Neural progenitor cell (in vitro differentiated cells): ENCODE measurements around the gene SCCPDH. TPM values are rescaled to one million over a fixed set of nuclear protein-coding genes. Genes with fewer than 3 reads are reported as not detected.

ENCODE experiments used
- DNase-seq: peaks from one replicate; pipeline ENCODE4 v3.0.0-alpha.2; 2016; ENCODE audit warnings: low spot score
- H2AFZ ChIP-seq: fragments of 200-600 bp; sonication (generic); replicated peaks from 2 replicates; pipeline ENCODE4 v1.6.1; 2016; ENCODE audit warnings: antibody characterized with exemption
- H3F3A ChIP-seq: fragments of 200-600 bp; sonication (generic); 2 replicates; pipeline ENCODE4 v1.6.1; 2016; ENCODE audit warnings: antibody characterized with exemption, low read depth
- H3K27ac ChIP-seq: fragments of 200-600 bp; sonication (generic); 2 replicates; pipeline ENCODE4 v1.5.1; 2016; ENCODE audit warnings: mild to moderate bottlenecking
- H3K27me3 ChIP-seq: fragments of 200-600 bp; sonication (generic); 2 replicates; pipeline ENCODE4 v1.6.1; 2016; ENCODE audit warnings: mild to moderate bottlenecking, moderate library complexity
- H3K36me3 ChIP-seq: fragments of 200-600 bp; sonication (generic); 2 replicates; pipeline ENCODE4 v1.5.1; 2016
- H3K4me1 ChIP-seq: fragments of 200-600 bp; sonication (generic); 2 replicates; pipeline ENCODE4 v1.6.1; 2016; ENCODE audit warnings: mixed run types
- H3K4me2 ChIP-seq: fragments of 200-600 bp; sonication (generic); 2 replicates; pipeline ENCODE4 v1.6.1; 2016
- H3K4me3 ChIP-seq: fragments of 200-600 bp; sonication (generic); 2 replicates; pipeline ENCODE4 v1.5.1; 2016
- H3K79me2 ChIP-seq: fragments of 200-600 bp; sonication (generic); 2 replicates; pipeline ENCODE4 v1.6.1; 2016; ENCODE audit warnings: low read depth
- H3K9ac ChIP-seq: fragments of 200-600 bp; sonication (generic); 2 replicates; pipeline ENCODE4 v1.6.1; 2016
- H3K9me3 ChIP-seq: fragments of 200-600 bp; sonication (generic); 2 replicates; pipeline ENCODE4 v1.5.1; 2016; ENCODE audit warnings: low read depth
- H4K20me1 ChIP-seq: fragments of 200-600 bp; sonication (generic); 2 replicates; pipeline ENCODE4 v1.6.1; 2016; ENCODE audit warnings: low read depth
- H3K27ac Mint-ChIP-seq: 3 replicates; pipeline ENCODE4 v1.8.0; 2021; ENCODE audit warnings: mixed read lengths
- H3K27me3 Mint-ChIP-seq: 2 replicates; pipeline ENCODE4 v1.8.0; 2022; ENCODE audit warnings: low read depth, mild to moderate bottlenecking, inconsistent platforms, moderate library complexity, mixed read lengths; ENCODE audit not compliant: insufficient read depth
- H3K36me3 Mint-ChIP-seq: 3 replicates; pipeline ENCODE4 v1.8.0; 2021; ENCODE audit warnings: mixed read lengths
- H3K4me1 Mint-ChIP-seq: 3 replicates; pipeline ENCODE4 v1.8.0; 2021; ENCODE audit warnings: mixed read lengths
- H3K4me3 Mint-ChIP-seq: 3 replicates; pipeline ENCODE4 v1.8.0; 2021; ENCODE audit warnings: mild to moderate bottlenecking, moderate library complexity, mixed read lengths
- H3K9me3 Mint-ChIP-seq: 3 replicates; pipeline ENCODE4 v1.8.0; 2020; ENCODE audit warnings: mixed read lengths
- EZH2 ChIP-seq: fragments of 200-600 bp; sonication (generic); IDR thresholded peaks from 2 replicates; pipeline ENCODE4 v1.6.1; 2017; ENCODE audit warnings: antibody characterized with exemption, mild to moderate bottlenecking, moderate library complexity
- EZH2phosphoT487 ChIP-seq: fragments of 200-600 bp; sonication (generic); IDR thresholded peaks from 2 replicates; pipeline ENCODE4 v1.6.1; 2017; ENCODE audit warnings: antibody characterized with exemption
- total RNA-seq: library from RNA; depleted of rRNA; stranded (reverse); fragments of >200 nt; gene quantifications from 2 replicates; pipeline ENCODE4 v1.2.3, GENCODE V29; 2015; ENCODE audit warnings: low replicate concordance
- TF ChIP-seq, protein P1 (sequence below): fragments of 200-600 bp; sonication (generic); IDR thresholded peaks from 2 replicates; pipeline ENCODE4 v1.5.1; 2017; ENCODE audit warnings: antibody characterized with exemption, mild to moderate bottlenecking

Gene SCCPDH
- total RNA-seq, 1 donor from 2014 or later = 56.3 TPM

DNA sequence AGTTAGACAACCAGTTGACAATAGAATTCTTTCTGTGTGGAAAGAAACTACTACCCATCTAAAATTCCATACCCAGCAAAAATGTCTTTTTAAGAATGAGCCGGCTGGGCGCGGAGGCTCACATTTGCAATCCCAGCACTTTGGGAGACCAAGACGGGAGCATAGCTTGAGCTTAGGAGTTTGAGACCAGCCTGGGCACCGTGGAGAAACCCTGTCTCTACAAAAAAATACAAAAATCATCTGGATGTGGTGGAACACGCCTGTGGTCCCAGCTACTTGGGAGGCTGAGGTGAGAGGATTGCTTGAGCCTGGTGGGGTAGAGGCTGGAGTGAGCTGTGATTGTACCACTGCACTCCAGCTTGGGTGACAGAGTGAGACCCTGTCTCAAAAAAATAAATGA, 79.2 kb downstream of the SCCPDH start:
- DNase-seq = no peak
- Histone ChIP-seq H3K27ac (no peak overlapping the region), H3K9ac (no peak overlapping the region), H3K9me3 (no peaks in the 10 kb centered on the region), H3F3A (no peaks in the 10 kb centered on the region), H3K4me3 (no peak overlapping the region), H3K4me2 (no peak overlapping the region), H2AFZ (no peak overlapping the region), H3K27me3 (no peaks in the 10 kb centered on the region), H3K79me2 (no peaks in the 10 kb centered on the region), H3K36me3 (no peaks in the 10 kb centered on the region), H4K20me1 (no peaks in the 10 kb centered on the region), H3K4me1 (peaks cover 3% of the 10 kb centered on the region)
- Mint-ChIP-seq H3K36me3 (no peaks in the 10 kb centered on the region), H3K4me1 (peaks cover 3% of the 10 kb centered on the region), H3K9me3 (peaks cover 3% of the 10 kb centered on the region), H3K27ac (no peak overlapping the region), H3K27me3 (peaks cover 2% of the 10 kb centered on the region), H3K4me3 (no peak overlapping the region)
- TF ChIP-seq EZH2 (no peak), EZH2phosphoT487 (no peak)
- TF ChIP-seq, protein P1, sequence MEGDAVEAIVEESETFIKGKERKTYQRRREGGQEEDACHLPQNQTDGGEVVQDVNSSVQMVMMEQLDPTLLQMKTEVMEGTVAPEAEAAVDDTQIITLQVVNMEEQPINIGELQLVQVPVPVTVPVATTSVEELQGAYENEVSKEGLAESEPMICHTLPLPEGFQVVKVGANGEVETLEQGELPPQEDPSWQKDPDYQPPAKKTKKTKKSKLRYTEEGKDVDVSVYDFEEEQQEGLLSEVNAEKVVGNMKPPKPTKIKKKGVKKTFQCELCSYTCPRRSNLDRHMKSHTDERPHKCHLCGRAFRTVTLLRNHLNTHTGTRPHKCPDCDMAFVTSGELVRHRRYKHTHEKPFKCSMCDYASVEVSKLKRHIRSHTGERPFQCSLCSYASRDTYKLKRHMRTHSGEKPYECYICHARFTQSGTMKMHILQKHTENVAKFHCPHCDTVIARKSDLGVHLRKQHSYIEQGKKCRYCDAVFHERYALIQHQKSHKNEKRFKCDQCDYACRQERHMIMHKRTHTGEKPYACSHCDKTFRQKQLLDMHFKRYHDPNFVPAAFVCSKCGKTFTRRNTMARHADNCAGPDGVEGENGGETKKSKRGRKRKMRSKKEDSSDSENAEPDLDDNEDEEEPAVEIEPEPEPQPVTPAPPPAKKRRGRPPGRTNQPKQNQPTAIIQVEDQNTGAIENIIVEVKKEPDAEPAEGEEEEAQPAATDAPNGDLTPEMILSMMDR = no peak

DNA sequence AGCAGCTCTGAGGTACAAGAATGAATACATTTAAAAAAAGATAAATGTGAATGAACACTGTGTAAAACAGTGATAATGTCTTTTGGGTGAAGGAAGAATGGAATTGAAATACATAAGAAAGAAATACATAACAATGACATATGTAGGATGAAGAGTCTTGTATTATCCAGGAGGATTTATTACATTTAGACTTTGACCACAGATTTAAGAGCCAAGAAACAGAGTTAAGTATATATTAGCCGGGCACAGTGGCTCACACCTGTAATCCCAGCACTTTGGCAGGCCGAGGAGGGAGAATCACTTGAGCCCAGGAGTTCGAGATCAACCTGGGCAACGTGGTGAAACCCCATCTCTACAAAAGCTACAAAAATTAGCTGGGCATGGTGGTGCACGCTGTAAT, 79.7 kb downstream of the SCCPDH start:
- no peak overlapping the region for H3K27ac Mint-ChIP-seq
- peaks cover 2% of the 10 kb centered on the region for H3K27me3 Mint-ChIP-seq
- no peaks in the 10 kb centered on the region for H3K27me3 ChIP-seq
- H3K4me1 ChIP-seq = peaks cover 3% of the 10 kb centered on the region
- H3K4me3 ChIP-seq = no peak overlapping the region
- no peaks in the 10 kb centered on the region for H3K9me3 ChIP-seq
- H4K20me1 ChIP-seq = no peaks in the 10 kb centered on the region
- H3K9ac ChIP-seq = no peak overlapping the region
- H3K36me3 ChIP-seq = no peaks in the 10 kb centered on the region
- no peak overlapping the region for H2AFZ ChIP-seq
- DNase-seq = no peak
- no peaks in the 10 kb centered on the region for H3K79me2 ChIP-seq
- H3K9me3 Mint-ChIP-seq = peaks cover 3% of the 10 kb centered on the region
- TF ChIP-seq EZH2 (no peak), EZH2phosphoT487 (no peak)
- TF ChIP-seq, protein P1 = no peak
- H3K36me3 Mint-ChIP-seq = no peaks in the 10 kb centered on the region
- no peak overlapping the region for H3K4me3 Mint-ChIP-seq
- no peak overlapping the region for H3K27ac ChIP-seq
- no peak overlapping the region for H3K4me2 ChIP-seq
- no peaks in the 10 kb centered on the region for H3F3A ChIP-seq
- H3K4me1 Mint-ChIP-seq = peaks cover 3% of the 10 kb centered on the region

DNA sequence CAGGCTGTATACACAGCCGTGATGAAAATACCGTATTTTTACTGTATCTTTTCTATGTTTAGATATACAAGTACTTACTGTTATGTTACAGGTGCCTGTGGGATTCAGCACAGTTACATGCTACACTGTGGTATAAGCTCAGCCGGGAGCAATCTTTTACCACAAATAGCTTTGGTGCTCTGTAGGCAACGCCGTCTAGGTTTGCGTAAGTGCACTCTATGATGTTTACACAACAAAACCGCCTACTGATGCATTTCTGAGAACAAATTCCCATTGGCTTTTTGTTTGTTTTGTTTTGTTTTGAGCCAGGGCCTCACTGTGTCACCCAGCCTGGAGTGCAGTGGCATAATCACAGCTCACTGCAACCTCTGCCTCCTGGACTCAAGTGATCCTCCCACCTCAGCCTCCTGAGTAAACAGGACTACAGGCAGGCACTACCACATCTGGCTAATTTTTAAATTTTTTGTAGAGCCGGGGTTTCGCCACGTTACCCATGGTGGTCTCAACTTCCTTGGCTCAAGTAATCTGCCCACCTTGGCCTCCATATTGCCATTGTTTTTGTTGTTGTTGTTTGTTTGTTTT, 81.0 kb downstream of the SCCPDH start:
- Mint-ChIP-seq H3K27me3 (peaks cover 2% of the 10 kb centered on the region), H3K4me3 (no peak overlapping the region), H3K27ac (no peak overlapping the region), H3K4me1 (no peaks in the 10 kb centered on the region), H3K36me3 (no peaks in the 10 kb centered on the region), H3K9me3 (peaks cover 3% of the 10 kb centered on the region)
- Histone ChIP-seq H3K27ac (no peak overlapping the region), H3K36me3 (no peaks in the 10 kb centered on the region), H3F3A (no peaks in the 10 kb centered on the region), H3K4me2 (no peak overlapping the region), H3K9me3 (no peaks in the 10 kb centered on the region), H3K4me3 (no peak overlapping the region), H3K9ac (no peak overlapping the region), H3K79me2 (no peaks in the 10 kb centered on the region), H4K20me1 (no peaks in the 10 kb centered on the region), H2AFZ (no peak overlapping the region), H3K27me3 (no peaks in the 10 kb centered on the region), H3K4me1 (no peaks in the 10 kb centered on the region)
- TF ChIP-seq, protein P1 = no peak
- no peak for TF ChIP-seq EZH2phosphoT487
- no peak for TF ChIP-seq EZH2
- no peak for DNase-seq
